ENCODE results near the gene RFPL2.
"Not testable (repeated sequence)": the region's sequence is repeated elsewhere in the genome, so short reads cannot be mapped to it uniquely, and the experiment has no call there.

RFPL2 gene

GRCh38 chr22:32205974-32206773 lies 1.3 kb upstream of the RFPL2 start:
- no peak for DNase-seq

GRCh38 chr22:32204040-32204855 lies 625 bp downstream of the RFPL2 start:
- peak; percentile 75 for DNase-seq

DNA sequence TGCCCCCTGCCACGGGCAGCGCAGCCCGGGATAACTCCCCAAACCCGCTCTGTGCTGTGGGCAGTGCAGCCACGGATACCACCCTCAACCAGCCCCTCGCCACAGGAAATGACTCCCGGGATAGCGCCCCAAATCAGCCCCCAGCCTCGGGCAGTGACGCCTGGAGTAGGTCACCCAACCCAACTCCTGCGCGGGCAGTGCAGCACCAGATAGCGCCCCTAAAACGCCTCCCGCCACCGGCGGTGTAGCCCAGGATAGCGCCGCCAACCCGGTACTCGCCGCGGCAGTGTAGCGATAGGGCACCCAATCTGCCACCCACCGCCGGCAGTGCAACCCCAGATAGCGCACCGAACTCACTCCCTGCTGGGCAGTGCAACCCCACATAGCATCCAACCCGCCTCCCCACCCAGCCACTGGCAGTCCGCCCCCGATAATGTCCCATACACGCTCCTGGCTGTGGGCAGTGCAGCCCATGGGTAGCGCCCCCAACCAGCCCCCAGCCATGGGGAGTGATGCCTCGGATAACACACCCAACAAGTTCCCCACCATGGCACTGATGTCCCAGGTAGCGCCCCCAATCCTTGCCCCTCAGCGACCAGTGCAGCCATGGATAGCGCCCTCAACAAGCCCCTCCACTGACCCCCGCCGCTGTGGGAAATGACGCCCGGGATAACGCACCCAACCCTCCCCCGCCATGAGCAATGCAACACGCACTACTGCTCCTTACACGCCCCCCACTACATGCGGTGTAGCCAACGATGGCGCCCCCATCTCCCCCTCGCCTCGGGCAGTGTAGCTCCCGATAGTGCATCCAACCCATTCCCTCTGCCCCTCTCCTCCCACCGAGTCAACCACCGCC lies 1.5 kb downstream of the RFPL2 start:
- peak; percentile 71 for DNase-seq

GRCh38 chr22:32202539-32203180 lies 2.2 kb downstream of the RFPL2 start:
- peak; percentile 78 for DNase-seq

- DNase-seq = no peak
Measured at GRCh38 chr22:32202161-32202538, 2.7 kb downstream of the RFPL2 start.

- DNase-seq = peak; percentile 69
Measured at GRCh38 chr22:32200752-32201151, 4.1 kb downstream of the RFPL2 start.

DNA sequence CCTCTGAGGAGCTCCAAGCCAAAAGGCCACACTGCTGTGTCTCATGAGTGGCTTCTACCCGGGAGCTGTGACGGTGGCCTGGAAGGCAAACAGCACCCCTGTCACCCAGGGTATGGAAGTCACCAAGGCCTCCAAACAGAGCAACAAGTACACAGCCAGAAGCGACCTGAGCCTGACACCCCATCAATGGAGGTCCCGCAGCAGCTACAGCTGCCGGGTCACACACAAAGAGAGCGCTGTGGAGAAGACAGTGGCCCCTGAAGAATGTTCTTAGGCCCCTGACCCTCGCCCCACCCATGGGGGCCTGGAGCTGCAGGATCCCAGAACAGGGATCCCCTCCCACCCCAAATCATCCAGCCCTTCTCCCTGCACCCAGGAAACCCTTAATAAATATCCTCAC lies 4.9 kb downstream of the RFPL2 start:
- DNase-seq = no peak

DNA sequence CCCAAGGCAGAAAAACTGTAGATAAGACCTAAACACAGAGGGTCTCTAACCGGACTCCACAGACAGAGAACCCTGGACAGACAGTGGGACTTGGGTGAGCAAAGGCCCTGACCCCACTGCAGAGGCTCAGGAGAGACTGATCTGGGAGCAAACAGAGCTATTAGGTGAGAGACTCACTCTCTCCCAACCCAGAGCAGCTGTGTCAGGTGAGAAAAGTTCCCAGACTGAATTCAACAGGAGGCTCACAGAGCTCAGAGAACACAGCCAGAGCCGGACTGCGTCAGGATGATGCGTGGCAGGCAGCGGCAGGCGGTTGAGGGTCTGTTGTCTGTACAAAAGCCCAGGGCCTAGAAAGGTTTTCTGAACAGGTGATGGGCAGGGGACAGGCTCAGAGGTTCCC lies 5.5 kb downstream of the RFPL2 start:
- no peak for DNase-seq

DNA sequence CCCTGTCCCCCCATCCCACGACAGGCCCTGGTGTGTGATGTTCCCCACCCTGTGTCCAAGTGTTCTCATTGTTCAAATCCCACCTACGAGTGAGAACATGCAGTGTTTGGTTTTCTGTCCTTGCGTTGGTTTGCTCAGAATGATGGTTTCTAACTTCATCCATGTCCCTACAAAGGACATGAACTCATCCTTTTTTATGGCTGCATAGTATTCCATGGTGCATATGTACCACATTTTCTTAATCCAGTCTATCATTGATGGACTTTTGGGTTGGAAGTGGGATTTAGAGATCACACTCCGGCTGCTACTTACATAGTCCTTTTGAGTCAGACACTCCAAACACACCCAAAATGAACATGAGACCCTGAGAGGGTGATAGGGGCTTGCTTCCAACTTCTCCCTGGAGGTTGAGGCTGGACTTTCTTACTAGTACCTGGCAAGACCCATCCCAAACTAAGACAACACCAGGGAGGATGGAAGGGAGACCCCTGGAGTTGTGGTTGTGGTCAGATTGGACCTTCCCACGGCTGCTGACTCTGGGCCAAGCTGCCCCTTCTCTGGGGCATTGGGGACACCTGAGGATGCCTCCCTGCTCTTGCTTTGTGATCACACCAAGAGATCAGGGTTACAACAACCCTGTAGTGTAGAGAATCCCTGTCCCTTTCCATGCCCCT lies 7.2 kb downstream of the RFPL2 start:
- DNase-seq = not testable (repeated sequence)

- DNase-seq = not testable (repeated sequence)
Measured at GRCh38 chr22:32195900-32196299, 9.0 kb downstream of the RFPL2 start.

DNA sequence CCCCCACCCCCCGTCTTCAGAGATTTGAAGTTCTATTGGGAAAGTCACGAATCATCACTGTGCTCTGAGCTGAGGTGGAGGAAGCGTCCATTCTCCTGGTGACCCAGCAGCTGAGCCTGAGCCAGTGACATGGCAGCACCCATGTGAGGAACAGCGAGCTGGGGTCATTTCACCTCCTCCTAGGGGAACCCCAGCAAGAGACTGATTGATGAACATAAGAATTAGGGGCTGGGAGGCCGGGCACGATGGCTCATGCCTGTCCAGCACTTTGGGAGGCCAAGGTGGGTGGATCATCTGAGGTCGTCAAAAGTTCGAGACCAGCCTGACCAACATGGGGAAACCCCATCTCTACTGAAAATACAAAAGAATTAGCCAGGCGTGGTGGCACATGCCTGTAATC lies 11.5 kb downstream of the RFPL2 start:
- not testable (repeated sequence) for DNase-seq

GRCh38 chr22:32191021-32191420 lies 13.9 kb downstream of the RFPL2 start:
- DNase-seq = not testable (repeated sequence)

DNA sequence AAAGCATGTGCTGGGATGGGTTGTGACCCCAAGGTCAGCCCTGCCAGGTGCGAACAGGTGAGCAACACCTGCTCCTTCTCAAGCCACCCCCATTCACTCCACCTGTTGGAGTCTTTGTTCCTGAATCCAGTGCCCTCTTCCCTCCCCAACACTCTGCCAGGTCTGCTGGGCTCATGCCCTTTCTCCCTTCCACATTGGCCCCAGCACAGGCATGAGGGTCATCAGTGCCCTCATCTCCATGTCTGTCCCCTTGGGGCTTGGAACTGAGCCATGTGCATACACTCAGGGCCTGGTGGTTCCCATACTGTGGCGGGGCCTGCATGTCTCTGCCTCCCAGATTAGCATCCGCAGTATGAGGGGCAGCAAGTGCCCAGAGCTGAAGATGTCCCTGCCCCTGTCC lies 19.1 kb downstream of the RFPL2 start:
- no peak for DNase-seq

GRCh38 chr22:32183625-32184024 lies 21.2 kb downstream of the RFPL2 start:
- no peak for DNase-seq

GRCh38 chr22:32181043-32181442 lies 23.8 kb downstream of the RFPL2 start:
- no peak for DNase-seq

- DNase-seq = no peak
Measured at GRCh38 chr22:32177221-32177765, 27.6 kb downstream of the RFPL2 start.

GRCh38 chr22:32175683-32176644 lies 28.9 kb downstream of the RFPL2 start:
- DNase-seq = no peak

DNA sequence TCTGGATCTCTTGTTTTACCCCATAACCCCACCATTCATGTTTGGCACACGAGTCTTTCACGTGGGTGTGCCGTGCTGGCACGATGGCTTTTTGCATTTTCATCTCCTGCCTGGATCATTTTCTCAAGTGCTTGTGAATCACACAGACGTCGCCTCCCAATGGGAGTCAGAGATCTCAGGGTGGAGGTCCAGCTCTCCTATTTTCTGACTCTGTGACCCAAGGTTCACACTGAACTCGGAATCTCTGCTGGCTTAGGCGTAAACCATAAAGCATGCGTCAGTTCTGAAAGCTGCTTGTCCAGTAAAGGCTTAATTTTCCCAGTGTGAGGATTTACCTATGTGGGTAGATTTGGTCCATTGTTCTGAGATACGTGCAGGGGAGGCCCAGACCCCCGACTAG lies 29.8 kb downstream of the RFPL2 start:
- no peak for DNase-seq

DNA sequence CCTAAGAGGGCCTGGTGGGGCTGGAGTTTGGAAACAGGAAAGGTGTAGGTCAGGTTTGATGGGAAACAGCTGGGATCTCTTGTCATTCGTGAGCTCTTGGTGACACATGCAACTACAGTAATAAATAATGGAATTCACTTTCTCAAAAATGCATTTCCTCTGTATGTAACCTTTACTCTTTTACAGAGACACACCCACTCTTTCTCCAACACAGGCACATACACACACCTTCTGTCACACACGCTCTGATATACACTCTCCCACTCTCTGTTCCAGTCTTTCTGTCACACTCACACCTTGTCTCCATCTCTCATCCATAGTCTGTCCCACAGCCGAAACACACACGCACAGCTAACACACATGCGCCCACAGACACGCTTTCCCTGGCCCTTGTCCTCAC lies 39.2 kb downstream of the RFPL2 start:
- DNase-seq = no peak

- DNase-seq = no peak
Measured at GRCh38 chr22:32164075-32164860, 40.6 kb downstream of the RFPL2 start.
